Jurkat, Clone E6-1 (cell line): ENCODE measurements around the gene ENTREP3.
"Not testable (repeated sequence)": the region's sequence is repeated elsewhere in the genome, so short reads cannot be mapped to it uniquely, and the experiment has no call there.

ENCODE experiments used
- DNase-seq: peaks from one replicate; pipeline ENCODE4 v3.0.0-alpha.2; 2011; ENCODE audit warnings: low read depth, low spot score
- H3K4me3 ChIP-seq: 2 replicates; pipeline ENCODE4 v1.5.1; 2011; ENCODE audit warnings: mild to moderate bottlenecking, low read length, control low read depth, moderate library complexity

ENTREP3 gene

DNA sequence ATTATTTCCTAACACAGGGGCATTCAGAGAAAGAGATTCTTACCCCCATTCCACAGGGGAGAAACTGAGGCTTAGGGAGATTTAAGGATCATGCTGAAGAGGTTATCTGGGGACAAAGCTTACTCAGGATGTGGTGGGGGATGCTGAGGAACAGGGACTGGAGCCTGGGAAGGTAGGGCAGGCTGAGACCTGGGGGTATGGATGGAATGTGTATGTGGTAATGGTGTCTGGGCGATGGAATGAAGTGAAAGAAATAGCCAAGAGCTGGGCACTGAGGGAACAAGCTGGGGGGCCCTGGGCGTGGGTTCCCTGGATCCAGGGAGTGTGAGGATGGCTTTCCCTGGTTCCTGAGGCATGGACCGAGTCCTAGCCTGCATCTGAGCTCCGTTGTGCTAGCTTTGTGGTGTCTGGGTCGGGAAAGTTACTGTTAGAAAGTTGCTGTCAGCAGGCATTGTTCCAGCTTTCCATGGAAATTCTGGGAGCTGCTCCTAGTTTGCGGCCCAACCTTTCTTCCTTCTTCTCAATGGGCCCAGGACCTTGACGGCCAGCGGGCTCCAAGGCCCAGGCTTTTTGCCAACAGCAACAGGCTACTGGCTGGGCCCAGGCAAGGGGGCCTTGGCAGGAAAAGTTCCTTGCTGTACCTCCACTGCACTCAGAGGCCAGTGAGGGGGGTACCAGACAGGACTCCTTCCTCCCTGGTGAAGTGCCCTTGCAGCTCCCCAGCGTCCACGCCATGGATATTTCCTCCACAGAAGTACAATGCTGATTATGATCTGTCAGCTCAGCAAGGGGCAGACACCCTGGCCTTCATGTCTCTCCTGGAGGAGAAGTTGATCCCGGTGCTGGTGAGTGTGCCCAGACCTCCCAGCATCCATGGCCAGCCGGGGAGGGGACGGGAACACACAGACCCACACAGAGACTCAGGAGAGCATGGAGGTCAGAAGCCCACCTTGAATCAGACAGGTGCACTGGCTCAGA, 23.0 kb downstream of the ENTREP3 start:
- H3K4me3 ChIP-seq, DNase-seq: not testable (repeated sequence)

- DNase-seq = not testable (repeated sequence)
These were observed 24.0 kb downstream of the ENTREP3 start for GRCh38 chr1:155231302-155231701.

DNA sequence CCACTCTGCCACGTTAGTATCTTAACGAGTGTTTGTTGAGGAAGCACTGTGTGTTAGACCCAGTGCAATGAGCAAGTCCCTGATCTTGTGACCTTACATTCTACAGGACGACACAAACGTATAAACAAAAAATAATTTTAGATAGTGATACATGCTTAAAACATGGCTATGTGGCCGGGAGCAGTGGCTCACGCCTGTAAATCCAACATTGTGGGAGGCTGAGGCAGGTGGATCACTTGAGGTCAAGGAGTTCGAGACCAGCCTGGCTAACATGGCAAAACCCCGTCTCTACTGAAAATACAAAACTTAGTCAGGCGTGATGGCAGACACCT, 27.2 kb downstream of the ENTREP3 start:
- no peak for DNase-seq
- peak overlapping the region; percentile 72 for H3K4me3 ChIP-seq

More at GRCh38 chr1:155231302-155231701, 24.0 kb downstream of the ENTREP3 start:
- H3K4me3 ChIP-seq = not testable (repeated sequence)

DNA sequence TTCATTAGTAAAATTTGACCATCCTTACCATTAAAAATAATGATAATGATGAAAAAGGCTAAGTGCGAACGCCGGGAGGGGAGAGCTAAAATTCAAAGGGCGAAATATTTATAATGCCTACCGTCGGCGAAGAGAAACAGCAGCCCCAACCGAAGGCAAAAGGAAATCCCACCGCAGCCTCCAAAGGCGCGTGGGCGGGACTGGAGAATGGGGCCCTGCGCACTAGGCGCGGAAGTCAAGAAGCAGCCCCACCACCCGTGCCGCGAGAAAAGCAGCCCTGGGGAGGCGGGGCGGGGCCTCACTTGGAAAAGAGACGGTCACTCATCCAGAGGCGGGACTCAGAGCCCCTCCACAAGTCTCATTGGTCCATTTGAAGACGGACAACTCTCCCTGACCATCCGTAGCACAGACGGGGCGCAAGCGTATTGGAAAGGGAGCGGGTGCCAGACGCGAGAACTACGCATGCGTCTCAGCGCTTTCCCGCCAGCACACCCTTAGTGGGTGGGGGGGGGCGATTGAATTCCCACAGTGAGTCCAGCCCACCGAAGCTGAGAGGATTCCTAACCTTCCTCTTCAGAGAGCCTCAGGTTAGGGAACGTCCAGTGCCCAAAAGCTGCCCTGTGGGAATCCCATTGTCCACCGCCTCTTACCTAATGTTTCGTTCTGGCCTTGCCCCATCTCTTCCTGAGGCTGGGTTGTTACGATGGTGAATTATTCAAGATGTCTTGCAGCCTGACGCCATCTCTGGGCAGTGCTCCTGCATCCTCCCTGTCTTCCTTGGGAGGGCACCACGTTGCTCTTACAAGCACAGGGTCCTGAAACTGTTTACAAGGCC, 27.8 kb downstream of the ENTREP3 start:
- DNase-seq = peak; percentile 100
- peak overlapping the region; percentile 97 for H3K4me3 ChIP-seq

- H3K4me3 ChIP-seq = peak overlapping the region; percentile 97
- DNase-seq = peak; percentile 42
These were observed 28.4 kb downstream of the ENTREP3 start for GRCh38 chr1:155226910-155227260.

DNA sequence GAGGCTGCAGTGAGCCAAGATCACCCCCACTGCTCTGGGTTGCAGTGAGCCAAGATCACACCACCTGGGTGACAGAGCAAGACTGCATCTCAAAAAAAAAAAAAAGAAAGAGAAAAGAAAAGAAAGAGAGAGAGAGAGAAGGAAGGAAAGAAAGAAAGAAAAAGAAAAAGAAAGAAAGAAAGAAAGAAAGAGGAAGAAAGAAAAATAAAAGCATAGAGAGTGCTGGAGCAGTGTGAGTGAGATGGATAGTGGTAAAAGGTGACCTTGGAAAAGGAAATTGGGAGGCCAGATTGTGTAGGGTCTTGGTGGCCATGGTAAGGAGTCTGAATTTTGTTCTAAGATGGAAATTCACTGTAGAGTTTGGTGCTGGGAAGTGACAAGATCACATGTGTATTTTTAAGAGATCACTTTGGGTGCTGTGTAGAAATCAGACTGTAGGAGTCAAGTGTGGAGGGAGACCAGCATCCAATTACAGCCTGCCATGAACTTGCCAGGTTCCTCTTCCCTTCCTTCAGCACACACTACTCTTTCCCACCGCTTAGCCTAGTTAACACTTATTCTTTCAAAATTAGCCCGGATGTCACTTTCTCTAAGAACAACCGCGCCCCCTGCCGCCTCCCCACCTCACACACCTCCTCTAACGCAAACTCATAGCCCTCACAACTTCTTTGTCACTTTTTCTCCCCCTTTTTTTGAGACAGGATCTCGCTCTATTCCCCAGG, 28.9 kb downstream of the ENTREP3 start:
- H3K4me3 ChIP-seq = peak overlapping the region; percentile 97
- DNase-seq = peak; percentile 87

GRCh38 chr1:155225404-155225759, 29.9 kb downstream of the ENTREP3 start:
- not testable (repeated sequence) for H3K4me3 ChIP-seq

DNA sequence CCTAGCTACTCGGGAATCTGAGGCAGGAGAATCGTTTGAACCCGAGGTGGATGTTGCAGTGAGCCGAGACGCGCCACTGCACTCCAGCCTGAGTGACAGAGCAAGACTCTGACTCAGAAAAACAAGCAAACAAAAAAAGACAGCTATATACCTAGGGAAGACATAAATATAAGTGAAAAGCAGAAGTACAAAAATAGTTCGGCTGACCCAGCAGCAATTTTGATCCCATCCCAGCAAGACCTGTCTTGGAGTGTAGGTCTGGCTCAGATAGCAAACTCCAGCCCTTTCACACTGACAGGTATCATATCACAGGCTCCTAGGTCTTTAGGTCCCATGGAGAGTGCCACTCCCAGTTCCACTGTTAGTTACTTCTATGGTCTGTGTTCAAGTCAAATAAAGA, 32.2 kb downstream of the ENTREP3 start:
- no peak for DNase-seq
- no peak overlapping the region for H3K4me3 ChIP-seq

More at GRCh38 chr1:155225404-155225759, 29.9 kb downstream of the ENTREP3 start:
- not testable (repeated sequence) for DNase-seq

GRCh38 chr1:155220211-155220965, 34.9 kb downstream of the ENTREP3 start:
- DNase-seq, H3K4me3 ChIP-seq: not testable (repeated sequence)

DNA sequence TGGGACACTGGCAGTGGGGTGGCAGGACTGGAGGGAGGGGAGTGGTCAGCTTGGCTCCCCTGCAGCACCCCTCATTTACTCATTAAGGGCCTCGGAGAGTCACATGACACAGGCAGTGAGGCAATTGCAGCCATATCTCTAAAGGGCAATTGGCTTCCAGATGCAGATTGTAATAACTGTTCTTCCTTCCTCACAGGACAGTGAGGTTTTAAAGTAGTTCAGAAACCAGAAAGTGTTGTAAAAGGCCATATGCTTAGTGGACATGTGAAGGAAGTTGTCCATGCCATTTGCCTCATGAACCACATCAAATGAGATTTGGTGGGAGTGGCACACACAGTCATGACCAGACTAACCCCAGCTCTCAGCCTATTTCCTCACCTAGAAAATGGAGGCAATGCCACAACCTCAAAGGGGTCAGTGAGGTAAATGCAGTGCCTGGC, 35.7 kb downstream of the ENTREP3 start:
- DNase-seq = no peak
- H3K4me3 ChIP-seq = no peak overlapping the region

- H3K4me3 ChIP-seq = no peak overlapping the region
- peak; percentile 70 for DNase-seq
These were observed 36.3 kb downstream of the ENTREP3 start for GRCh38 chr1:155218854-155219591.

DNA sequence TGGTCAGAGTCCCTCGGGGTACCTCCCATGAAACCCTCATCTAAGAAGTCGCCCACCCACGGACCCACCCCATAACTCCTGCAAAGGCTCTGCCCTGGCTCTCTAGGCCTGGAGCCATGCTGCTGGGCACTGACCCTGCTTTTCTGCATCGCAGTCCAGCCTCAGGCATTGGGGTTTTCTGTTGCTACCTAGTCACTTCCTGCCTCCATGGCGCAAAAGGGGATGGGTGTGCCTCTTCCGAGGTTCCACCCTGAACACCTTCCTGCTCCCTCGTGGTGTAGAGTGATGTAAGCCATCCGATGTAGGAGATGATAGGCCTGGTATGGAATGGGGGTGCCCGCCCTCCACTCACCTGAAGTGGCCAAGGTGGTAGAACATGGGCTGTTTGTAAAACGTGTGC, 40.6 kb downstream of the ENTREP3 start:
- DNase-seq, H3K4me3 ChIP-seq: not testable (repeated sequence)

DNA sequence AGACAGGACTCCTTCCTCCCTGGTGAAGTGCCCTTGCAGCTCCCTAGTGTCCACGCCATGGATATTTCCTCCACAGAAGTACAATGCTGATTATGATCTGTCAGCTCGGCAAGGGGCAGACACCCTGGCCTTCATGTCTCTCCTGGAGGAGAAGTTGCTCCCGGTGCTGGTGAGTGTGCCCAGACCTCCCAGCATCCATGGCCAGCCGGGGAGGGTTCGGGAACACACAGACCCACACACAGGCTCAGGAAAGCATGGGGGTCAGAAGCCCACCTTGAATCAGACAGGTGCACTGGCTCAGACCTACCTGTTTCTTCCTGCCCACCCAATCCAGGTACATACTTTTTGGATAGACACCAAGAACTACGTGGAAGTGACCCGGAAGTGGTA, 43.2 kb downstream of the ENTREP3 start:
- not testable (repeated sequence) for H3K4me3 ChIP-seq, DNase-seq

DNA sequence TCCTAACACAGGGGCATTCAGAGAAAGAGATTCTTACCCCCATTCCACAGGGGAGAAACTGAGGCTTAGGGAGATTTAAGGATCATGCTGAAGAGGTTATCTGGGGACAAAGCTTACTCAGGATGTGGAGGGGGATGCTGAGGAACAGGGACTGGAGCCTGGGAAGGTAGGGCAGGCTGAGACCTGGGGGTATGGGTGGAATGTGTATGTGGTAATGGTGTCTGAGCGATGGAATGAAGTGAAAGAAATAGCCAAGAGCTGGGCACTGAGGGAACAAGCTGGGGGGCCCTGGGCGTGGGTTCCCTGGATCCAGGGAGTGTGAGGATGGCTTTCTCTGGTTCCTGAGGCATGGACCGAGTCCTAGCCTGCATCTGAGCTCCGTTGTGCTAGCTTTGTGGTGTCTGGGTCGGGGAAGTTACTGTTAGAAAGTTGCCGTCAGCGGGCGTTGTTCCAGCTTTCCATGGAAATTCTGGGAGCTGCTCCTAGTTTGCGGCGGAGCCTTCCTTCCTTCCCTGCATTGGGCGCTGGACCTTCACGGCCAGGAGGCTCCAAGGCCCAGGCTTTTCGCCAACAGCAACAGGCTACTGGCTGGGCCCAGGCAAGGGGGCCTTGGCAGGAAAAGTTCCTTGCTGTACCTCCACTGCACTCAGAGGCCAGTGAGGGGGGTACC, 43.8 kb downstream of the ENTREP3 start:
- not testable (repeated sequence) for DNase-seq, H3K4me3 ChIP-seq

DNA sequence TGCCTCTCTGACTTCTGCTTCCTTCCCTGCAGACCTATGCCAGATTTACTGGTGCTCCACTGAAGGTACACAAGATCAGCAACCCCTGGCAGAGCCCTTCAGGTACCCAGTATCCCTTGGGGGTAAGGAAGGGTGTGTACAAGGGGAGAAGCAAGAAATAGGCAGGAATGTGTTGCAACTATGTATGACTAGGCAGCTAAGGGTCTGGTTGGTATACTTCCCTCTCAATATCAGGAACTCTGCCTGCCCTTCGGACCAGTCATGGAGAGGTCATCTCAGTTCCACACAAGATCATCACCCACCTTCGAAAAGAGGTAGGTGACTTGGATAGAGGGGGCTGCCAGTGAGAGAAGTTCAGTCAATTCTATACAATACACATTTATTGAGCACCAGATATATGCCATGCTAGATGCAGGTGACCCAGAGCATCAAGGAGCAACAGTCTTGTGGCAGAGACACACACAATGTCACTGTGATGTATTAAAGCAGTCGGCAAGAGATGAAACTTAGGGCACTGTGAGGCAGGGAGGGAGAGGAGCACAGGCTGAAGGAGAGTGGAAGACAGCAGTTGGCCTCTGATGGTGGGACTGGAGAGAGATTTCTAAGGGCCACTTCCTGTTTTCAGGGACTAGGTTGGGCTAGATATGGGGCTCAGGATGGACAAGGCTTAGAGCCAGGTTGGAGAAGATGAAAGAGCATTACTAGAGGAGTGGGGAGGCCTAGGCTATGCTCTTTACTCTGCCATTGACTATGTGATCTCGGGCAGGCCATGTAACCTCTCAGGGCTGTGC, 44.8 kb downstream of the ENTREP3 start:
- DNase-seq = no peak
- no peak overlapping the region for H3K4me3 ChIP-seq

DNA sequence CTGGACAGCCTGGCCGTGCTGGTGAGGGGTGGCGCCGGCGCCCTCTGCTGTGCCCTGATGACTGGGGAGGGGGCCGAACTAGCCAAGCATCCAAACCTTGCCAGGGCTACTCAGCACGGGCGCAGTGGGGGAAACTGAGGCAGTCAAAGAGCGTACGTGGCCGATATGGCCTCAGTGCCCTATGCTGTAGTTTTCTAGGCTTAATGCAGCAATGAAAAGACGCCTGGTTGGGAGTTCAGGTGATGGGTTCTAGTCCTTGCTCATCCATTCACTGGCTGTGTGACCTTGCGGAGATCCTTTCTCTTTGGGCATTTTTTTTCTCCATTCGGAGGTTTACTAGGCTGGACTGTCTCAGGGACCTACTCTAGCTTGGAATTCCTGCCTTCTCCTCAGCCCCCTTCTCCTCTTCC, 46.0 kb downstream of the ENTREP3 start:
- no peak for DNase-seq
- peak overlapping the region; percentile 97 for H3K4me3 ChIP-seq
